ENCODE results near the gene MYH10.

MYH10 gene

GRCh38 chr17:8593830-8594229 is 36.7 kb downstream of the MYH10 start:
- no peaks in the 10 kb centered on the region for H3K36me3 ChIP-seq (ENCODE audit: low read length)
- TF ChIP-seq EZH2phosphoT487 (conservative IDR thresholded peaks at IDR 0.05; ENCODE audit: low read length) (no peak), CTCF (IDR thresholded peaks at IDR 0.05; ENCODE audit: insufficient read depth, low read length, poor library complexity, severe bottlenecking) (no peak)
- no peaks in the 10 kb centered on the region for H3K9me3 ChIP-seq (ENCODE audit: insufficient read depth, low read length)
- H3K4me2 ChIP-seq (ENCODE audit: low read depth, low read length, poor library complexity, severe bottlenecking): no peak overlapping the region
- no peak overlapping the region for H3K9ac ChIP-seq (ENCODE audit: low read length)
- no peak overlapping the region for H2AFZ ChIP-seq (ENCODE audit: low read depth, low read length, severe bottlenecking)
- H3K27ac ChIP-seq (ENCODE audit: low read depth, low read length): no peak overlapping the region
- no peaks in the 10 kb centered on the region for H4K20me1 ChIP-seq (ENCODE audit: low read depth, low read length)
- H3K27me3 ChIP-seq (ENCODE audit: low read length): no peaks in the 10 kb centered on the region
- H3K9me2 ChIP-seq (replicated peaks; ENCODE audit: insufficient read depth, low read length): no peaks in the 10 kb centered on the region
- no peaks in the 10 kb centered on the region for H3F3A ChIP-seq (ENCODE audit: insufficient read depth)
- no peaks in the 10 kb centered on the region for H3K79me2 ChIP-seq (ENCODE audit: insufficient read depth, low read length)
- no peak overlapping the region for H3K4me3 ChIP-seq (ENCODE audit: insufficient read depth, low read length, poor library complexity, severe bottlenecking)

GRCh38 chr17:8593276-8593675 is 37.2 kb downstream of the MYH10 start:
- TF ChIP-seq CTCF (IDR thresholded peaks at IDR 0.05; ENCODE audit: insufficient read depth, low read length, poor library complexity, severe bottlenecking) (no peak), EZH2phosphoT487 (conservative IDR thresholded peaks at IDR 0.05; ENCODE audit: low read length) (no peak)

GRCh38 chr17:8588877-8589554 is 41.5 kb downstream of the MYH10 start:
- no peak overlapping the region for H3K9ac ChIP-seq (ENCODE audit: low read length)
- H3K36me3 ChIP-seq (ENCODE audit: low read length): no peaks in the 10 kb centered on the region
- no peaks in the 10 kb centered on the region for H3K27me3 ChIP-seq (ENCODE audit: low read length)
- H3K9me2 ChIP-seq (replicated peaks; ENCODE audit: insufficient read depth, low read length): no peaks in the 10 kb centered on the region
- no peaks in the 10 kb centered on the region for H4K20me1 ChIP-seq (ENCODE audit: low read depth, low read length)
- no peak overlapping the region for H2AFZ ChIP-seq (ENCODE audit: low read depth, low read length, severe bottlenecking)
- TF ChIP-seq CTCF (IDR thresholded peaks at IDR 0.05; ENCODE audit: insufficient read depth, low read length, poor library complexity, severe bottlenecking) (no peak), EZH2phosphoT487 (conservative IDR thresholded peaks at IDR 0.05; ENCODE audit: low read length) (no peak)
- no peaks in the 10 kb centered on the region for H3K79me2 ChIP-seq (ENCODE audit: insufficient read depth, low read length)
- H3F3A ChIP-seq (ENCODE audit: insufficient read depth): no peaks in the 10 kb centered on the region
- H3K9me3 ChIP-seq (ENCODE audit: insufficient read depth, low read length): no peaks in the 10 kb centered on the region
- no peak overlapping the region for H3K4me3 ChIP-seq (ENCODE audit: insufficient read depth, low read length, poor library complexity, severe bottlenecking)
- no peak overlapping the region for H3K27ac ChIP-seq (ENCODE audit: low read depth, low read length)
- no peak overlapping the region for H3K4me2 ChIP-seq (ENCODE audit: low read depth, low read length, poor library complexity, severe bottlenecking)

More at GRCh38 chr17:8593276-8593675, 37.2 kb downstream of the MYH10 start:
- Histone ChIP-seq H3K36me3 (ENCODE audit: low read length) (no peaks in the 10 kb centered on the region), H3F3A (ENCODE audit: insufficient read depth) (no peaks in the 10 kb centered on the region), H3K4me3 (ENCODE audit: insufficient read depth, low read length, poor library complexity, severe bottlenecking) (no peak overlapping the region), H3K27ac (ENCODE audit: low read depth, low read length) (no peak overlapping the region), H3K79me2 (ENCODE audit: insufficient read depth, low read length) (no peaks in the 10 kb centered on the region), H3K9me2 (replicated peaks; ENCODE audit: insufficient read depth, low read length) (no peaks in the 10 kb centered on the region), H3K9ac (ENCODE audit: low read length) (no peak overlapping the region), H3K4me2 (ENCODE audit: low read depth, low read length, poor library complexity, severe bottlenecking) (no peak overlapping the region), H2AFZ (ENCODE audit: low read depth, low read length, severe bottlenecking) (no peak overlapping the region), H4K20me1 (ENCODE audit: low read depth, low read length) (no peaks in the 10 kb centered on the region), H3K9me3 (ENCODE audit: insufficient read depth, low read length) (no peaks in the 10 kb centered on the region), H3K27me3 (ENCODE audit: low read length) (no peaks in the 10 kb centered on the region)
